DND-41 (cell line): ENCODE measurements around the gene FAM151B.

Source experiments
- ATAC-seq: fragments of 200-7000 bp; cut with Tn5 transposase; 3 replicates; pipeline ENCODE4 v1.9.1; 2021; ENCODE audit warnings: low read depth; ENCODE audit not compliant: insufficient read depth
- DNase-seq: peaks from one replicate; pipeline ENCODE4 v3.0.0-alpha.2; 2020
- H2AFZ ChIP-seq: 2 replicates; pipeline ENCODE4 v1.6.0; 2012; ENCODE audit warnings: low read depth, low read length
- H3K27ac ChIP-seq: 2 replicates; pipeline ENCODE4 v1.5.1; 2012; ENCODE audit warnings: low read length, inconsistent platforms
- H3K27me3 ChIP-seq: fragments of 200-600 bp; sonication (generic); 2 replicates; pipeline ENCODE4 v1.6.0; 2012; ENCODE audit warnings: low read length, mild to moderate bottlenecking, inconsistent platforms; ENCODE audit not compliant: insufficient read depth, poor library complexity
- H3K36me3 ChIP-seq: 2 replicates; pipeline ENCODE4 v1.5.1; 2012; ENCODE audit warnings: low read length, inconsistent platforms; ENCODE audit not compliant: insufficient read depth
- H3K4me1 ChIP-seq: 2 replicates; pipeline ENCODE4 v1.5.1; 2012; ENCODE audit warnings: mild to moderate bottlenecking, low read length; ENCODE audit not compliant: insufficient read depth
- H3K4me2 ChIP-seq: 2 replicates; pipeline ENCODE4 v1.6.0; 2012; ENCODE audit warnings: mild to moderate bottlenecking, moderate library complexity, low read length, inconsistent platforms; ENCODE audit not compliant: insufficient read depth
- H3K4me3 ChIP-seq, 2 experiments: fragments of 200-600 bp in 1 of 2; shearing (Covaris generic) in 1 of 2; 2 replicates each; pipeline ENCODE4 v1.5.1; 2012 to 2016; ENCODE audit warnings: inconsistent platforms in 2 of 2, low read length in 2 of 2, mild to moderate bottlenecking in 2 of 2, low read depth in 1 of 2, moderate library complexity in 1 of 2
- H3K79me2 ChIP-seq: 2 replicates; pipeline ENCODE4 v1.6.0; 2012; ENCODE audit warnings: low read length, inconsistent platforms; ENCODE audit not compliant: insufficient read depth
- H3K9ac ChIP-seq: 2 replicates; pipeline ENCODE4 v1.6.0; 2012; ENCODE audit warnings: low read depth, mild to moderate bottlenecking, inconsistent platforms, low read length, moderate library complexity
- H3K9me3 ChIP-seq: 2 replicates; pipeline ENCODE4 v1.5.1; 2012; ENCODE audit warnings: low read length, moderate library complexity, mild to moderate bottlenecking, inconsistent platforms; ENCODE audit not compliant: insufficient read depth, severe bottlenecking
- H4K20me1 ChIP-seq: 2 replicates; pipeline ENCODE4 v1.6.0; 2012; ENCODE audit warnings: low read length; ENCODE audit not compliant: insufficient read depth
- EZH2 ChIP-seq: IDR thresholded peaks from 3 replicates; pipeline ENCODE4 v1.6.1; 2012; ENCODE audit warnings: borderline replicate concordance, low read depth, mild to moderate bottlenecking, moderate library complexity, low read length, inconsistent platforms; ENCODE audit not compliant: severe bottlenecking
- TF ChIP-seq, protein P1 (sequence below): IDR thresholded peaks from 2 replicates; pipeline ENCODE4 v1.5.1; 2012; ENCODE audit warnings: borderline replicate concordance, low read length, moderate library complexity, mild to moderate bottlenecking; ENCODE audit not compliant: poor library complexity, severe bottlenecking; ENCODE audit errors: extremely low read depth

The FAM151B gene

GRCh38 chr5:80508844-80509243, 20.9 kb downstream of the FAM151B start:
- Histone ChIP-seq H3K27me3 (no peaks in the 10 kb centered on the region), H3K79me2 (no peaks in the 10 kb centered on the region), H4K20me1 (no peaks in the 10 kb centered on the region), H2AFZ (no peak overlapping the region), H3K4me2 (no peak overlapping the region), H3K4me1 (no peaks in the 10 kb centered on the region), H3K27ac (no peak overlapping the region), H3K9ac (no peak overlapping the region), H3K36me3 (no peaks in the 10 kb centered on the region), H3K9me3 (no peaks in the 10 kb centered on the region), H3K4me3 (no peak overlapping the region)
- ATAC-seq (no peak), DNase-seq (no peak)
- no peak for TF ChIP-seq EZH2
- TF ChIP-seq, protein P1, sequence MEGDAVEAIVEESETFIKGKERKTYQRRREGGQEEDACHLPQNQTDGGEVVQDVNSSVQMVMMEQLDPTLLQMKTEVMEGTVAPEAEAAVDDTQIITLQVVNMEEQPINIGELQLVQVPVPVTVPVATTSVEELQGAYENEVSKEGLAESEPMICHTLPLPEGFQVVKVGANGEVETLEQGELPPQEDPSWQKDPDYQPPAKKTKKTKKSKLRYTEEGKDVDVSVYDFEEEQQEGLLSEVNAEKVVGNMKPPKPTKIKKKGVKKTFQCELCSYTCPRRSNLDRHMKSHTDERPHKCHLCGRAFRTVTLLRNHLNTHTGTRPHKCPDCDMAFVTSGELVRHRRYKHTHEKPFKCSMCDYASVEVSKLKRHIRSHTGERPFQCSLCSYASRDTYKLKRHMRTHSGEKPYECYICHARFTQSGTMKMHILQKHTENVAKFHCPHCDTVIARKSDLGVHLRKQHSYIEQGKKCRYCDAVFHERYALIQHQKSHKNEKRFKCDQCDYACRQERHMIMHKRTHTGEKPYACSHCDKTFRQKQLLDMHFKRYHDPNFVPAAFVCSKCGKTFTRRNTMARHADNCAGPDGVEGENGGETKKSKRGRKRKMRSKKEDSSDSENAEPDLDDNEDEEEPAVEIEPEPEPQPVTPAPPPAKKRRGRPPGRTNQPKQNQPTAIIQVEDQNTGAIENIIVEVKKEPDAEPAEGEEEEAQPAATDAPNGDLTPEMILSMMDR, result no peak

DNA sequence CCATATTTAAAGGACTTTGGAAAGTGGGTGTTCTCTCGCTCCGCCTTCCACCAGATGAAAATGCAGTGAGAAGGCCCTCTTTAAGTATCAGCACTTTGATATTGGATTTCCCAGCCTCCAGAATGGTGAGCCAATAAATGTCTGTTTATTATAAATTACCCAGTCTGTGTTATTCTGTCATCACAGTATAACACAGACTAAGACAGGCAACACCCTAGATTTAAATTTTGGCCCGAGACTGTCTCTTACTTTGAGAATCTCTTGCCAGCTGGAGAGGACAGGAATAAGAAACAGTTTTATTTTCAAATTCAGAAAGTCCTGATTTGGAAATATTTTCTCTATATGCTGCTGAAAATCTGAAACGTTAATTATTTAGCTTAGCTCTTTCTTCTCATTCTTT, 21.5 kb downstream of the FAM151B start:
- ATAC-seq (no peak), DNase-seq (no peak)
- H3K4me1 ChIP-seq, result no peaks in the 10 kb centered on the region
- no peaks in the 10 kb centered on the region for H3K9me3 ChIP-seq
- TF ChIP-seq, protein P1, result no peak
- TF ChIP-seq EZH2, result no peak
- H3K79me2 ChIP-seq, result no peaks in the 10 kb centered on the region
- H3K27ac ChIP-seq, result no peak overlapping the region
- no peaks in the 10 kb centered on the region for H3K36me3 ChIP-seq
- H3K27me3 ChIP-seq, result no peaks in the 10 kb centered on the region
- no peaks in the 10 kb centered on the region for H4K20me1 ChIP-seq
- no peak overlapping the region for H2AFZ ChIP-seq
- H3K4me3 ChIP-seq, result no peak overlapping the region
- no peak overlapping the region for H3K9ac ChIP-seq
- H3K4me2 ChIP-seq, result no peak overlapping the region

DNA sequence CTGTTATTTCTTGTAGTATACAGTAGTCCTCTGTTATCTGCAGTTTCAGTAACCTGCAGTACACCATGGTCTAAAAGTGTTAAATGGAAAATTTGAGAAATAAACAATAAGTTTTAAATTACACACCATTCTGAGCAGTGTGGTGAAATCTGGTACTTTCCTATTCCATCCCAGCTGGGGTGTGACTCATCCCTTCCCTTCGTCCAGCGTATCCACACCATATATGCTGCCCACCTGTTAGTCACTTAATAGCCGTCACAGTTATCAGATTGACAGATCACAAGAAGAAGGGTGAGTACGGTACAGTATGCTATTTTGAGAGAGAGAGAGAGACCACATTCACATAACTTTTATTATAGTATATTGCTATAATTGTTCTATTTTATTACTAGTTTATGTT, 28.9 kb downstream of the FAM151B start:
- ATAC-seq, result no peak; the same call in 2 of the 3 replicates
- no peak overlapping the region for H3K4me2 ChIP-seq

More for the DNA sequence above, 28.9 kb downstream of the FAM151B start:
- no peaks in the 10 kb centered on the region for H3K36me3 ChIP-seq
- no peaks in the 10 kb centered on the region for H3K4me1 ChIP-seq
- no peak for DNase-seq
- H3K79me2 ChIP-seq, result no peaks in the 10 kb centered on the region
- no peaks in the 10 kb centered on the region for H3K27me3 ChIP-seq
- no peaks in the 10 kb centered on the region for H4K20me1 ChIP-seq
- TF ChIP-seq EZH2, result no peak
- TF ChIP-seq, protein P1, result no peak
- H2AFZ ChIP-seq, result no peak overlapping the region
- H3K27ac ChIP-seq, result no peak overlapping the region
- no peak overlapping the region for H3K9ac ChIP-seq
- no peak overlapping the region for H3K4me3 ChIP-seq
- no peaks in the 10 kb centered on the region for H3K9me3 ChIP-seq
